ENCODE data around the gene SCAMP2. TPM values are rescaled to one million over a fixed set of nuclear protein-coding genes. Genes with fewer than 3 reads are reported as not detected.

SCAMP2 gene
- total and polyA plus RNA-seq, 2 donors (not counting 1 experiment from before 2014, with no cell fraction given), result 15.5 to 86.2 TPM

DNA sequence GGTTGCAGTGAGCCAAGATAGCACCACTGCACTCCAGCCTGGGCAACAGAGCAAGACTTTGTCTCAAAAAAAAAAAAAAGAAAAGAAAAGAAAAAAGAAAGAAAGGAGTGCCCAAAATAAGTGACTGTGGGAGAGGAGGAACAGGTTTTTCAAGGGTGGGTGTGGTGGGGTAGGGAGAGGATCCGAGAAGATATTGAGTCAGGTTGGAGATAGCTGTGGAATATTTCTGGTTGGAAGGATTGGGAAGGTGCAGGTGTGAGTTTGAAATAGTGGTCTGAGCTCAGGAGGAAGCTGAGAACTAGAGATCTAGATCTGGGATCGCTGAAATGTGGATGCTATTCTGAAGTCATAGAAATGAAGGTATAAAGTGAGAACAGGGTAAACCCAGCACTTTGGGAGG is 7.8 kb downstream of the SCAMP2 start:
- H3K9ac ChIP-seq (ENCODE audit: insufficient read depth, low read length), result no peak overlapping the region
- H3K4me2 ChIP-seq (ENCODE audit: extremely low read depth, insufficient read depth, low read length), result no peak overlapping the region
- peaks cover 28% of the 10 kb centered on the region for H3K79me2 ChIP-seq (ENCODE audit: control insufficient read depth, insufficient read depth, low read length)
- DNase-seq (ENCODE audit: low read depth in 2 of 2), result no peak
- no peaks in the 10 kb centered on the region for H3K9me3 ChIP-seq (ENCODE audit: control insufficient read depth, insufficient read depth, low read depth, low read length)
- TF ChIP-seq, protein P1, sequence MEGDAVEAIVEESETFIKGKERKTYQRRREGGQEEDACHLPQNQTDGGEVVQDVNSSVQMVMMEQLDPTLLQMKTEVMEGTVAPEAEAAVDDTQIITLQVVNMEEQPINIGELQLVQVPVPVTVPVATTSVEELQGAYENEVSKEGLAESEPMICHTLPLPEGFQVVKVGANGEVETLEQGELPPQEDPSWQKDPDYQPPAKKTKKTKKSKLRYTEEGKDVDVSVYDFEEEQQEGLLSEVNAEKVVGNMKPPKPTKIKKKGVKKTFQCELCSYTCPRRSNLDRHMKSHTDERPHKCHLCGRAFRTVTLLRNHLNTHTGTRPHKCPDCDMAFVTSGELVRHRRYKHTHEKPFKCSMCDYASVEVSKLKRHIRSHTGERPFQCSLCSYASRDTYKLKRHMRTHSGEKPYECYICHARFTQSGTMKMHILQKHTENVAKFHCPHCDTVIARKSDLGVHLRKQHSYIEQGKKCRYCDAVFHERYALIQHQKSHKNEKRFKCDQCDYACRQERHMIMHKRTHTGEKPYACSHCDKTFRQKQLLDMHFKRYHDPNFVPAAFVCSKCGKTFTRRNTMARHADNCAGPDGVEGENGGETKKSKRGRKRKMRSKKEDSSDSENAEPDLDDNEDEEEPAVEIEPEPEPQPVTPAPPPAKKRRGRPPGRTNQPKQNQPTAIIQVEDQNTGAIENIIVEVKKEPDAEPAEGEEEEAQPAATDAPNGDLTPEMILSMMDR (conservative IDR thresholded peaks at IDR 0.05 in 1 of 2, IDR thresholded peaks at IDR 0.05 in 1 of 2; ENCODE audit: low read depth in 1 of 2, low read length in 2 of 2), result no peak
- no peak for TF ChIP-seq EZH2 (IDR thresholded peaks at IDR 0.05; ENCODE audit: low read length, missing control alignments)
- H3K36me3 ChIP-seq (ENCODE audit: control insufficient read depth, insufficient read depth, low read length), result no peaks in the 10 kb centered on the region
- no peaks in the 10 kb centered on the region for H4K20me1 ChIP-seq (ENCODE audit: control insufficient read depth, extremely low read depth, insufficient read depth, low read length)
- no peaks in the 10 kb centered on the region for H3K27me3 ChIP-seq (ENCODE audit: control insufficient read depth, insufficient read depth, low read length)
- no peak overlapping the region for H3K27ac ChIP-seq (ENCODE audit: insufficient read depth, low read length)
- no peak overlapping the region for H2AFZ ChIP-seq (ENCODE audit: low read length)
- peaks cover 4% of the 10 kb centered on the region for H3K4me1 ChIP-seq (ENCODE audit: control insufficient read depth, extremely low read depth, insufficient read depth, low read length)
- no peak overlapping the region for H3K4me3 ChIP-seq (replicated peaks in 1 of 4; ENCODE audit: control extremely low read depth in 1 of 4, insufficient read depth in 1 of 4, low read depth in 3 of 4, low read length in 4 of 4)

DNA sequence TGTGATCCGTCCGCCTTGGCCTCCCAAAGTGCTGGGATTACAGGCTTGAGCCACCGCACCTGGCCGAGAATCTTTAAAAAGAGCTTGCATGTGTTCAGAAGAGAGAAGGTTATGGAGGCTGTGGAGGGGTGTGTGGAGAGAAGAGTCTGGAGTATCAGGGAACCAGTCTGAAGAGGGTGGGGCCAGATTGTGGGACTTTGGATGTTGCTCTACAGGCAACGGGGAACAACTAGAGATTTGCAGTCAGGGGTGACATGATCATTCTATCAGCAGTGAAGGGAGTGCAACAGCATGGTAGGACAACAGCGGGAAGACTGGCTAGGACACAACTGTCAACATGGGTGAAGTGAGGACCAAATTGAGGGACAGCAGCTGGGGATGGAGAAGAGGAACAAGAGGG is 8.9 kb downstream of the SCAMP2 start:
- TF ChIP-seq, protein P1 (conservative IDR thresholded peaks at IDR 0.05 in 1 of 2, IDR thresholded peaks at IDR 0.05 in 1 of 2; ENCODE audit: low read depth in 1 of 2, low read length in 2 of 2), result no peak
- no peak for TF ChIP-seq EZH2 (IDR thresholded peaks at IDR 0.05; ENCODE audit: low read length, missing control alignments)
- Histone ChIP-seq H3K9ac (ENCODE audit: insufficient read depth, low read length) (no peak overlapping the region), H4K20me1 (ENCODE audit: control insufficient read depth, extremely low read depth, insufficient read depth, low read length) (no peaks in the 10 kb centered on the region), H3K79me2 (ENCODE audit: control insufficient read depth, insufficient read depth, low read length) (peaks cover 20% of the 10 kb centered on the region), H3K4me2 (ENCODE audit: extremely low read depth, insufficient read depth, low read length) (no peak overlapping the region), H3K9me3 (ENCODE audit: control insufficient read depth, insufficient read depth, low read depth, low read length) (no peaks in the 10 kb centered on the region), H3K4me1 (ENCODE audit: control insufficient read depth, extremely low read depth, insufficient read depth, low read length) (peaks cover 4% of the 10 kb centered on the region), H3K27ac (ENCODE audit: insufficient read depth, low read length) (no peak overlapping the region), H3K36me3 (ENCODE audit: control insufficient read depth, insufficient read depth, low read length) (no peaks in the 10 kb centered on the region), H2AFZ (ENCODE audit: low read length) (no peak overlapping the region), H3K4me3 (replicated peaks in 1 of 4; ENCODE audit: control extremely low read depth in 1 of 4, insufficient read depth in 1 of 4, low read depth in 3 of 4, low read length in 4 of 4) (no peak overlapping the region), H3K27me3 (ENCODE audit: control insufficient read depth, insufficient read depth, low read length) (no peaks in the 10 kb centered on the region)
- DNase-seq (ENCODE audit: low read depth in 2 of 2), result no peak

DNA sequence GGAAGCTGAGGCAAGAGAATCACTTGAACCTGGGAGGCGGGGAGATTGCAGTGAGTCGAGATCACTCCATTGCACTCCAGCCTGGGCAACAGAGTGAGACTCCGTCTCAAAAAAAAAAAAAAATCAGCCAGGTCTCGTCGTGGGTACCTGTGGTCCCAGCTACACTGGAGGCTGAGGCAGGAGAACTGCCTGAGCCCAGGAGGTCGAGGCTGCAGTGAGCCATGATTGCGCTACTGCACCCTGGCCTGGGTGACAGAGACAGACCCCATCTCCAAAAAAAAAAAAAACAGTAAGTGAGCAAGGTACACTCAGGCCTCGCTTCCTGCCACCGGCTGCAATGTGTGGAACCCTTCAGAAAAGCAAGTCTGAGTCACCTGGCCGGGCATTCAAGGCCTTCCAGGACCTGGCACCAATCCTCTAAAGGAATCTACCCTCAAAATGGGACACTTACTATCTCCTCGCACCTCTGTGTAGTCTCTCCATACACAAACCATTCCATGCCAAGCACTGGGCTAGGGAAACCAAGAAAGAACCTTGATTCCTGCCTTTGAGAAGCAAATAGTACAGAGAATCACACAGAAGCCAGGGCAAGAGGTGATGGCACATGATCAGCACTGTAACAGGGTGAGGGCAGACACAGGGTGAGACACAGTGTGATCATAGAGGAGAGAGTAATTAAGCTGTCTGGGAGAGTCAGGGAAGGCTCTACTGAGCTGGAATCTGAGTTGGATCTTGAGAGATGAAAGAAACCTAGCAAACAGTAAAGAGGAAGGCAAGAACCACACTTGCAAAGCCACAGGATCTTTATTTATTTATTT is 9.7 kb downstream of the SCAMP2 start:
- Histone ChIP-seq H4K20me1 (ENCODE audit: control insufficient read depth, extremely low read depth, insufficient read depth, low read length) (no peaks in the 10 kb centered on the region), H3K9ac (ENCODE audit: insufficient read depth, low read length) (no peak overlapping the region), H3K27ac (ENCODE audit: insufficient read depth, low read length) (no peak overlapping the region), H3K27me3 (ENCODE audit: control insufficient read depth, insufficient read depth, low read length) (no peaks in the 10 kb centered on the region), H2AFZ (ENCODE audit: low read length) (no peak overlapping the region), H3K36me3 (ENCODE audit: control insufficient read depth, insufficient read depth, low read length) (no peaks in the 10 kb centered on the region), H3K9me3 (ENCODE audit: control insufficient read depth, insufficient read depth, low read depth, low read length) (no peaks in the 10 kb centered on the region), H3K4me3 (replicated peaks in 1 of 4; ENCODE audit: control extremely low read depth in 1 of 4, insufficient read depth in 1 of 4, low read depth in 3 of 4, low read length in 4 of 4) (no peak overlapping the region), H3K79me2 (ENCODE audit: control insufficient read depth, insufficient read depth, low read length) (peaks cover 16% of the 10 kb centered on the region), H3K4me2 (ENCODE audit: extremely low read depth, insufficient read depth, low read length) (no peak overlapping the region), H3K4me1 (ENCODE audit: control insufficient read depth, extremely low read depth, insufficient read depth, low read length) (peaks cover 4% of the 10 kb centered on the region)
- no peak for TF ChIP-seq EZH2 (IDR thresholded peaks at IDR 0.05; ENCODE audit: low read length, missing control alignments)
- TF ChIP-seq, protein P1 (conservative IDR thresholded peaks at IDR 0.05 in 1 of 2, IDR thresholded peaks at IDR 0.05 in 1 of 2; ENCODE audit: low read depth in 1 of 2, low read length in 2 of 2), result no peak
- peak in 1 of 2 donors; percentile 68 for DNase-seq (ENCODE audit: low read depth in 2 of 2)
